GM19035 (cell line): ENCODE results near the gene GPR21.

Experiments used
- ATAC-seq: cut with Tn5 transposase; IDR thresholded peaks from one replicate; pipeline ENCODE4 v1.9.1; 2021; ENCODE audit not compliant: unreplicated experiment

Gene GPR21

DNA sequence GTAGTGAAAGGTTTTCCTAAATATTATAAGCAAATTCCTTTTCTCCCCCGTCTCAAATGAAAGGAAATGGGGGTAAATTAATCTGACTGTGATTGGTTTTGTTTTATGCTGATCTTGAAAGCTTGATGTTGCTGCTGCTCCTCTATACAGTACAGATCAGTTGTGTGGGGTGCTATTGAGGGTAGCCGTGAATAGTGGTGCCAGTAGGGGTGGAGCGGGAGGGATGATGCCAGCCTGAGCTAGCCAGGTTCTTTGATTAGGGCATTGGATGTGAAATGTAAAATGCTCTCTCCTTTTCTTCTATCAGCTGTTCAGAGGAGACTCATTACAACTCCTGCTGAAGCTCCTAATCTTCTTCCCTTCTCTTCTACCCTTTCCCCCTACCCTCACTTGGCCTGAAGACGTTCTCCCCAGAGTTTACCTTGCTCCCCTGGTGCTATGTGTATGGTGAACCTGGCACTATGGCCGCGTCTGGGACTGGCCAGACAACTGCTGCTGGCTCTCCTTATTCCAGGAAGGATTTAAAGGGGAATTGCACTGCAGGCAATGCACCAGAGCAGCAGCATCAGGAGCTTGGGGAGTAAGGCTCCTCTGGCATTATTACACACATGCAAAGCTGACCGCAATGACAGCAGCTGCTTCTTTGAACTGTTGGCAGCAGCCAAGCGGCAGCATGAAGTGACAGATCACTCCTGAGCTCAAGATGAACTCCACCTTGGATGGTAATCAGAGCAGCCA, 566 bp downstream of the GPR21 start:
- ATAC-seq: no peak

- ATAC-seq: no peak
Observed at GRCh38 chr9:123034881-123035510, 1.5 kb downstream of the GPR21 start.

DNA sequence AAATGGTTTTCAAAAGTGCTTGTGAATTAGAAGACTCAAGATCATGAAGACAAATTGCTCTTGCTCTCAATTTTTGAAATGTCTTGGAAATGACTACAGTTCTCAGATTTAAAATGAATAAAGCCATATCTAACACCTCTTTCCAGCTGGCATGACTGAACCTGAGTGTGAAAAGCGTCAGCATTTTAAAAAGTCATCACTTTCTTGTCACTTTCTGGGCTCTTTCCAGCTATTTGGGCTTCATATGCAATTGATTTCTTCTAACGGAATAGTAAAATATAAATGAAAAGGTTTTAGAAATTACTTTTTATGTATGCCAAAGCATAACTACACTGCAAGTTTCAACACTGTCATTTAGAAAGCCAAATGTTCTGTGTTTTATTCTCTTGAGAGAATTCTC, 2.3 kb downstream of the GPR21 start:
- ATAC-seq: no peak

DNA sequence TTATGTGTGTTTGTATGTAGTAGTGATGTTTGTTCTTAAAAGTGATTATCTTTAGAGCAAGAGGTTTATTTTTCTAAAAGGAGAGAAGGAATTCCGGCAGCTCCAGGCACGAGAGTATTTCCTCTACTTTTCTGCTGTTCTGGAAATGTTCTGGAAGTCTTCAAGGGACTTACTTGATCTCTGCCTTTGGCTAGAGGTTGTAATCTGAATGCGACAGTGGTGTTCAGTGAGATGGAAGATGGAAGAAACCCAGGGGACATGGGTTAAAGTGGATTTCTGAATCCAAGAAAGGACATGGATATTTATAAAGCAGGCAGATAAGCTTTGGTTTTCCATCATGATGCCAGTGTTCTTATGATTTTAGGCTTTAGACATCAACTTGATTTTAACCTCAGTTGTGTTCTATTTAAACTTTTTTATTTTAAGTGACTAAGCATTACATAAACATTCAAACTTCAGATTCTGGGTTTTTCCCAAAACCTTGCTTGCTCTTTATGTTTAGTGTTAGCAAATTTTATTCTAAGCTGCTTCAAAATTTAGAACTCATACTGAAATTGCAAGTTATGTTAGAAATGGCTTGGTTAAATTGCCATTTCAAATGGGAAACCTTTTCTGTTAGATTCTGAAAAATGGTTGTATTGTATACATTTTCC, 3.6 kb downstream of the GPR21 start:
- ATAC-seq: no peak

GRCh38 chr9:123039617-123040219, 6.3 kb downstream of the GPR21 start:
- ATAC-seq: no peak

- ATAC-seq: no peak
Observed at GRCh38 chr9:123040801-123041200, 7.3 kb downstream of the GPR21 start.

- ATAC-seq: no peak
Observed at GRCh38 chr9:123041489-123041888, 8.0 kb downstream of the GPR21 start.

DNA sequence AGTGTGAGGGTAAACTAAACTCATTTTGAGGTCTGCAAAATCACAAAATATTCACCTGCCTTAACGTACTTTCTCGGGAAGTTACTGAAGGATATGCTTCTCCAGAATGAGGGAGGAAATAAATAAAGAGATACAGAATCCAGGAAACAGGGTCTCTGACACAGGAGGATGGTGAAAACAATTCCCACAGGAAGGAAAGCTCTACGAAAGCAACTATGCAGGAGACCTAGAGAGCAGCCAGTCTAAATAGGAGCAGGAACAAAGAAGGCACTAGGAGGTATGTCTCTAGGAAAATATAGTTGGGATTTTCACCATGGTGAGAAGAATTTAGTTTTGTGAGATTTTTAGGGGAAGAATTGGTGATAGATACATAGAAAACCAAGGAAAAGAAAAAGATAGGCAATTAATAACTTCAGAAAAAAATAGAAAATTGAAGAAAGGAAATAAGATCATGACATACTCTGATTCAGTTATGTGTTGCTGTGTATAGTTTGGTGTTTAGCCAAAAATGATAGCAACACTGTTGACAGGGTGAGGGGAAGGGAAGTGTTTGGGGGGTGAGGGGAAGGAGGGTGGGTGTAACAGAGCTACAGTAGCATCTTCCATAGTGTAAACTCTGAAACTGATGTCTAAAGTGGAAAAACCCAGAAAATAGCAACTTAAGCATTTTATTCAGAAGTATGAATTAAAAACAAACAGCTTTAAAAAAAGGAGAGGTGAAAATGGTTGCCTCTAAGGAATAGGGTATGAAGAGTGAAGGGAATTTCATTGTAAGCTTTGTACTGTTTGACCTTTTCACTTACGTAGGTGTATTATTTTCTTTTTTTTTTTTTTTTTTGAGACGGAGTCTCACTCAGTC, 9.8 kb downstream of the GPR21 start:
- ATAC-seq: no peak

DNA sequence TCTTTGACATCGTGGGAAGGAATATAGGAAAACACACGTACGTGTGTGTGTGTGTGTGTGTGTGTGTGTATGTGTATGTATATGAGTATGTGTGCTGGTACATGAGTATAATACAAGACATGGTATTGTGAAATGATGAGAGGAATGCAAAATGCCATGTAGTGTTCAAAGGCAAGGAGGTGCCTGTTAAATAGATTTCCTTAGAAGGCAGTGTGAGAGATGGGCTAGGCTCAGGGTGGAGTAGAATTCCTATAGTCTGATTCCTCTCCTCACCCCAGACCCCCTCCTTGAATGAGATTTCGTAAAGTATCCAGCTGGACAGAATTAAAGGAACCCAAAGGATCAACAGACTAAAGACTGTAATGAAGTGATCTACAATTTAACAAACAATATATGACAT, 11.1 kb downstream of the GPR21 start:
- ATAC-seq: no peak

GRCh38 chr9:123046406-123047195, 13.1 kb downstream of the GPR21 start:
- ATAC-seq: no peak

- no peak for ATAC-seq
Observed at GRCh38 chr9:123048748-123049147, 15.3 kb downstream of the GPR21 start.

DNA sequence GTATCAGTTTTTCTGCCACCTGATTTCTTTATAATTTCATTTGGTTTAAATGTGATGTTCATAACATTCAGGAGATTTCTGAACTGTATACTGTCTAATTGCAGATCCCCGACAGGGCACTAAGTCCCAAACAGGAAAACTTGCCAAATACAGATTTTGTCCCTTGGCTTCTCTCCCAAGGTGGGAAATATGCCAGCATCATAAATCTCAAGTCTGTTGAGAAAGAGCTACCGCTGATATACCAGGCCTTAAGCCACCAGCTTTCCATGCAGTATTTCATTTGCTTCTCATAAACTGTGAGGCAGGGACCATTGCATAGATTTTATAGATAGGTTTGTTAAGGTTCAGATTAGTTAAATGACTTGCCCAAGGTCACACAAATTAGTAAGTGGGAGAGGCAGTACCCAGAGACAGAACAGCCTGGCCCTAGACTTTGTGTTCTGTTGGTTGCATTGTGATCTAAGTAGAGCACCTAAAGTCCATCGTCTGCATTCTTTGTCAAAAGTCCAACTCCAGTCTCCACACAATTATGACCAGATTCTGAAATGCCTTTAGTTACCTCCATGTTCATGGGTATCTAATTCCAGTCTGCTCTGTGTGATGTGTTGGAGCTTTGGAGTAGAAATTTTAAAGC, 16.2 kb downstream of the GPR21 start:
- ATAC-seq: no peak

GRCh38 chr9:123053046-123053445, 19.6 kb downstream of the GPR21 start:
- no peak for ATAC-seq

DNA sequence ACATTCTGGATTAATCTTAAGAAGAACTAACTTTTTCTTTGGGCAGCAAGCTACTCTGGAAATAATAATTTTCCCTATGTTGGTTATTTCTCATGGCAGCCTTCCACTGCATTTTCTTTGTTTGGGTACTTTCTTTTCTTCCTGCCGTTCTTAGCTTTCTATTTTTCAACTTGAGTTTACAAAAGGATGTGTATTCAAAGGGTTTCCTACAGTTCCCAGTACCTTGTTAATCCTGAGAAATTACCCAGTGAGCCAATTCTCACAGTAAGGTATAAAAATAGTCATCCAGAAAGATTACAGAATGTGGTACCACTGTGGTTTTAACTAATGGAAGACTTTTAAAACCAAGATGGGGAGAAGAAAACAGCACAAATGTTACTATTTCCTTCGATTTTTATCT, 20.2 kb downstream of the GPR21 start:
- no peak for ATAC-seq

- no peak for ATAC-seq
Observed at GRCh38 chr9:123058834-123059233, 25.4 kb downstream of the GPR21 start.

- no peak for ATAC-seq
Observed at GRCh38 chr9:123059472-123060220, 26.2 kb downstream of the GPR21 start.

DNA sequence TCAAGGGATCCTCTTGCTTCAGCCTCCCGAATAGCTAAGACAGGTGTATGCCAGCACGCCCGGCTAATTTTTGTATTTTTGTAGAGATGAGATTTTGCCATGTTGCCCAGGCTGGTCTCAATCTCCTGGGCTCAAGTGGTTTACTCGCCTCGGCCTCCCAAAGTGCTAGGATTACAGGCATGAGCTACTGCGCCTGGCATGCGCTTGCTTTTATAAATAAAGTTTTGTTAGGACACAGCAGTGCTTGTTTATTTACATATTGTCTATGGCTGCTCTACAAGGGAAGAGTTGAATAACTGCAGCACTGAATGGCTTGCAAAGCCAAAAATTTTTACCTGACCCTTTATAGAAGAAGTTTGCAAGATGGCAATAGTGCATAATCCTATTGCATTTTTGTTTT, 27.7 kb downstream of the GPR21 start:
- no peak for ATAC-seq

DNA sequence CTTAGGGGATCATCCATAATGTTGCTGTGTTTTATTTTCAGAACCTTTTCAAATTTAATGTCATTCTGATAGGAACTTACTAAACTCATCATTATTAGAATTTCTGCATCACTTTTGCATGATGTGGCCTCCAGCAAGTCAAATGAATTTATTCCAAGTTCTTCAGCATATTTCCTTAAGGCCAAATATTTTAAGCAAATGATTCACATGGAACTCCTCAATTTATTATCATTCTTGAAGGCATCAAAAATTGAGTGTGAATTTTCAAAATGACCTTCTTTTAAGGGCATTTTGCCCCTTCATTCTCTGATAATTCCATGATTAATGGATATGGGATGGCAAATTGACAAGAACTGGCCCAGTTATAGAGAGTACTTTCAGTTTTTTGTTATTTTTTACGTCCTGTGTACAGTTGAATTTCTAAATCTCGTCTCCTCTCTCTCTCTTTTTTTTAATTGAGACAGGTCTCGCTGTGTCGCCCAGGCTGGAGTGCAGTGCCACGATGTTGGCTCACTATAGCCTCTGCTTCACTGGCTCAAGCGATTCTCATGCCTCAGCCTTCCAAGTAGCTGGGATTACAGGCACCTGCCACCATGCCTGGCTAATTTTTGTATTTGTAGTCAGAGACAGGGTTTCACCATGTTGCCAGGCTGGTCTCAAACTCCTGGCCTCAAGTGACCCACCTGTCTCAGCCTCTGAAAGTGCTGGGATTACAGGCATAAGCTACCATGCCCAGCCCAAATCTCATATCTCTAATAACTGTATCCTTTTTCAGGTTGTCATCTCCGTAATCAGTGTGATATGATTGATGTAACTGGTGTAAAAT, 29.1 kb downstream of the GPR21 start:
- ATAC-seq: no peak
